Activated CD8-positive, alpha-beta T cell treated with anti-CD3 and anti-CD28 coated beads for 36 hours (primary cell): ENCODE measurements around the gene ELL. TPM values are rescaled to one million over a fixed set of nuclear protein-coding genes. Genes with fewer than 3 reads are reported as not detected.

ENCODE experiments used
- ATAC-seq: fragments of 200-7000 bp; cut with Tn5 transposase; one replicate; pipeline ENCODE4 v1.10.0; 2021; ENCODE audit warnings: mild to moderate bottlenecking, moderate library complexity
- CTCF ChIA-PET: fragments of 350-600 bp; sonication (Branson Sonifier 250); formaldehyde crosslinking; loops from one replicate; lab custom pipeline; 2021; ENCODE audit warnings: antibody characterized with exemption; lab: Charles Lee
- POLR2A ChIA-PET: fragments of 350-600 bp; sonication (Branson Sonifier 250); formaldehyde crosslinking; loops from one replicate; lab custom pipeline; 2021; ENCODE audit warnings: antibody characterized with exemption; lab: Charles Lee
- DNase-seq: peaks from one replicate; pipeline ENCODE4 v3.0.0-alpha.2; 2020
- H3K27ac Mint-ChIP-seq: one replicate; pipeline ENCODE4 v1.8.0; 2021; ENCODE audit warnings: mild to moderate bottlenecking, mixed read lengths
- H3K27me3 Mint-ChIP-seq: one replicate; pipeline ENCODE4 v1.8.0; 2021; ENCODE audit warnings: mixed read lengths
- H3K36me3 Mint-ChIP-seq: one replicate; pipeline ENCODE4 v1.8.0; 2021; ENCODE audit warnings: low read depth, mixed read lengths
- H3K4me1 Mint-ChIP-seq: one replicate; pipeline ENCODE4 v1.8.0; 2021; ENCODE audit warnings: low read depth, mixed read lengths
- H3K4me3 Mint-ChIP-seq: one replicate; pipeline ENCODE4 v1.8.0; 2021; ENCODE audit warnings: mild to moderate bottlenecking, moderate library complexity, mixed read lengths
- H3K9me3 Mint-ChIP-seq: one replicate; pipeline ENCODE4 v1.8.0; 2021; ENCODE audit warnings: mixed read lengths
- intact Hi-C: fragments of 100-400 bp; cut with micrococcal nuclease; formaldehyde crosslinking; loops from one replicate; pipeline ENCODE4 v1.10.0; 2022
- total RNA-seq, 2 experiments: library from RNA; stranded (reverse); gene quantifications; one replicate each; pipeline ENCODE4 v1.2.3, GENCODE V29; 2021
- TF ChIP-seq, protein P1 (sequence below): fragments of 200-600 bp; IDR thresholded peaks from one replicate; pipeline ENCODE4 v1.8.0; 2022; ENCODE audit warnings: antibody characterized with exemption, mild to moderate bottlenecking

ELL gene
- total RNA-seq, 2 experiments from 2014 or later = 20.1 to 21.9 TPM

- H3K4me1 Mint-ChIP-seq = peaks cover 65% of the 10 kb centered on the region
- H3K27ac Mint-ChIP-seq = peak overlapping the region; percentile 87
- ATAC-seq (peak; percentile 12), DNase-seq (peak; percentile 61)
- TF ChIP-seq, protein P1, sequence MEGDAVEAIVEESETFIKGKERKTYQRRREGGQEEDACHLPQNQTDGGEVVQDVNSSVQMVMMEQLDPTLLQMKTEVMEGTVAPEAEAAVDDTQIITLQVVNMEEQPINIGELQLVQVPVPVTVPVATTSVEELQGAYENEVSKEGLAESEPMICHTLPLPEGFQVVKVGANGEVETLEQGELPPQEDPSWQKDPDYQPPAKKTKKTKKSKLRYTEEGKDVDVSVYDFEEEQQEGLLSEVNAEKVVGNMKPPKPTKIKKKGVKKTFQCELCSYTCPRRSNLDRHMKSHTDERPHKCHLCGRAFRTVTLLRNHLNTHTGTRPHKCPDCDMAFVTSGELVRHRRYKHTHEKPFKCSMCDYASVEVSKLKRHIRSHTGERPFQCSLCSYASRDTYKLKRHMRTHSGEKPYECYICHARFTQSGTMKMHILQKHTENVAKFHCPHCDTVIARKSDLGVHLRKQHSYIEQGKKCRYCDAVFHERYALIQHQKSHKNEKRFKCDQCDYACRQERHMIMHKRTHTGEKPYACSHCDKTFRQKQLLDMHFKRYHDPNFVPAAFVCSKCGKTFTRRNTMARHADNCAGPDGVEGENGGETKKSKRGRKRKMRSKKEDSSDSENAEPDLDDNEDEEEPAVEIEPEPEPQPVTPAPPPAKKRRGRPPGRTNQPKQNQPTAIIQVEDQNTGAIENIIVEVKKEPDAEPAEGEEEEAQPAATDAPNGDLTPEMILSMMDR = no peak
- peak overlapping the region; percentile 86 for H3K4me3 Mint-ChIP-seq
- CTCF ChIA-PET = interaction anchor here (0.8 to 11.2 kb wide), 6 partner anchors 12 to 226 kb away, joined by 3 to 181 read pairs (median 3); partner anchors contain the start of genes GDF15 and JUND
- POLR2A ChIA-PET = interaction anchor here (0.6 to 8.7 kb wide), 6 partner anchors 8 to 137 kb away, joined by 3 to 81 read pairs (median 8); partner anchors contain the start of gene JUND
- intact Hi-C loops = no loop called here
- no peaks in the 10 kb centered on the region for H3K9me3 Mint-ChIP-seq
- H3K27me3 Mint-ChIP-seq = peaks cover 13% of the 10 kb centered on the region
- peaks cover 4% of the 10 kb centered on the region for H3K36me3 Mint-ChIP-seq
These were observed 104.4 kb downstream of the ELL start for GRCh38 chr19:18417250-18418028.

GRCh38 chr19:18416778-18417249 is 105.1 kb downstream of the ELL start:
- peak overlapping the region; percentile 74 for H3K4me3 Mint-ChIP-seq
- ATAC-seq (peak; percentile 21), DNase-seq (peak; percentile 82)
- ChIA-PET CTCF (interaction anchor here (0.8 to 11.2 kb wide), 5 partner anchors 28 to 225 kb away, joined by 3 to 181 read pairs (median 3); partner anchors contain the start of genes GDF15 and JUND), POLR2A (interaction anchor here (0.6 to 8.7 kb wide), 6 partner anchors 9 to 172 kb away, joined by 3 to 81 read pairs (median 6); no protein-coding TSS in a partner anchor)
- peaks cover 4% of the 10 kb centered on the region for H3K36me3 Mint-ChIP-seq
- intact Hi-C loops = no loop called here
- H3K27me3 Mint-ChIP-seq = peaks cover 14% of the 10 kb centered on the region
- TF ChIP-seq, protein P1 = no peak
- H3K4me1 Mint-ChIP-seq = peaks cover 59% of the 10 kb centered on the region
- H3K9me3 Mint-ChIP-seq = no peaks in the 10 kb centered on the region
- H3K27ac Mint-ChIP-seq = peak overlapping the region; percentile 87

DNA sequence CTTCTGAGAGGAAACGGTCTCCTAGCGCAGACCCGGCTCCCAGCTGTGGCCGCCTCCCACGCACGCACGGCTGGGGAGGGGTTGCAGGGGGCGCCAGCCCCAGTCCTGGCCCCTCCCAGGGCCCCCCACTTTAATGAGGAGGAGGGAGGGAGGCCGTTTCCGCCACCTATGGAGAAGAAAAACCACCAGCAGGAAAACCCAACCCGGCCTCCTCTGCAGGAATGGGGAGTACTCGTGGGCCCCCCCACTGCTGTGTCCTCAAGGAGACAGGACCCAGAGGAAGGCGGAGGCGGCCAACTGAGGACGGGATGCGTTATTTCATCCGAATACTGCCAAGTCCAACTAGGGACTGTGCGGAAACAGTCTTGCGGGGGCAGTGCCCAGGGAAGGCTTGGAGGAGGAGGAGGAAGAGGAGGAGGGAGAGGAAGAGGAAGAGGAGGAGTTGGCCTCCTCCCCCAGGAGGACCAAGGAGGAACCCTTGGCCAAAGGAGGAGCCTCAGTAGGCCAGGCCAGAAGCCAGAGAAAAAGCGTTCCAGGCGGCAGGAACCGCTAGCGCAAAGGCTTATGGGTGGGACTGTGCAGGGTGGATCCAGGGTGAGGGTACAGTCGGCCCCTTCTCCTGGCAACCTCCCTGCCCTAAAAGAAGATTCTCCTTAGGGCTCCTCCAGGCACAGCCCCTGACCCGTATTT is 106.5 kb downstream of the ELL start:
- DNase-seq (peak; percentile 25), ATAC-seq (no peak)
- ChIA-PET CTCF (interaction anchor here (1.1 to 11.2 kb wide), 5 partner anchors 14 to 136 kb away, joined by 4 to 181 read pairs (median 7); partner anchors contain the start of genes GDF15 and JUND), POLR2A (interaction anchor here (0.6 to 1.8 kb wide), 7 partner anchors 22 to 137 kb away, joined by 3 to 9 read pairs (median 4); no protein-coding TSS in a partner anchor)
- Mint-ChIP-seq H3K36me3 (peaks cover 2% of the 10 kb centered on the region), H3K4me1 (peaks cover 52% of the 10 kb centered on the region), H3K27ac (peak overlapping the region; percentile 50), H3K9me3 (no peaks in the 10 kb centered on the region), H3K4me3 (peak overlapping the region; percentile 74), H3K27me3 (peaks cover 18% of the 10 kb centered on the region)
- TF ChIP-seq, protein P1 = no peak
- intact Hi-C loops = no loop called here

DNA sequence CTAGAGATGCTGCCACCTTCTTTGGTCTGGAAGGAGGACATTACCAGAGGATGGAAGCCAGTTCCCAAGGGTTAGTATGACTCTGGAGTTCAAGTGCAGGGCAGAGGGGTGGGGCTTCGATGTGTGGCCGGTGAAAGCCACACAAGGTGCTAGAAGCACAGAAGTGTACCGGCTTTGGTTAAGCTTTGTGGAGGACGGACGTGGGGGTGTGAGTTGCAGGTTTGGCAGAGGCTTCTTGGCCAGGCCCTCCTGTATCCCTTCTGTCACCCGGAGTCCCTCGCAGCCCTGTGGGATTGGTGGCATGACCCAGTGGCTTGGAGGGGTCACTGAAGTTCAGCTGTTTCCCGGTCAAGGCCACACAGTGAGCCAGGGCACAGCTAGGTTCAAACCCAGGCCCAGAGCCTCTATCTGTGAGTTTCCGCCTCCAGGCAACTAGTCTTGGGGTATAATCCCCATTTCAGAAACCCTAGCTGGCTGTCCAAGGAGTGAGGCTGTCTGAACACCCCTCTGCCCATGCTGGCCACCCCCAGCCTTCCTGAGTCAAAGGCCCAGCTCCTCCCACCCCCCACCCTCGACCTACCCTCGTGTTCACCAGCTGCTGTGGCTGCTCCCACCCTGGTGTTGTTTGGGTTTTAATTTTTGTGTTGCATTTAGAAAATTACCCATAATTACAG is 107.2 kb downstream of the ELL start:
- Mint-ChIP-seq H3K9me3 (no peaks in the 10 kb centered on the region), H3K4me1 (peaks cover 50% of the 10 kb centered on the region), H3K27me3 (peaks cover 18% of the 10 kb centered on the region), H3K36me3 (no peaks in the 10 kb centered on the region), H3K27ac (peak overlapping the region; percentile 42), H3K4me3 (no peak overlapping the region)
- CTCF ChIA-PET = interaction anchor here (1.0 to 11.2 kb wide), 6 partner anchors 14 to 135 kb away, joined by 4 to 181 read pairs (median 6); partner anchors contain the start of genes GDF15 and JUND
- intact Hi-C loops = loop anchor here (5.0 kb wide), 1 partner anchor 67 kb away; no protein-coding TSS in a partner anchor
- TF ChIP-seq, protein P1 = no peak
- DNase-seq (peak; percentile 61), ATAC-seq (no peak)
- POLR2A ChIA-PET = interaction anchor here (1.0 to 1.7 kb wide), 3 partner anchors 21 to 93 kb away, joined by 3 to 5 read pairs (median 4); no protein-coding TSS in a partner anchor
